C4-2B (cell line): Measurements from ENCODE around the gene TSSK2.

ENCODE experiments used
- H3K27ac ChIP-seq: fragments of 450-650 bp; 2 replicates; pipeline ENCODE4 v1.5.1; 2017
- CTCF ChIP-seq: fragments of 450-650 bp; conservative IDR thresholded peaks from 2 replicates; pipeline ENCODE4 v1.5.1; 2017; ENCODE audit warnings: mild to moderate bottlenecking
- ZFX ChIP-seq: fragments of 450-650 bp; IDR thresholded peaks from 2 replicates; pipeline ENCODE4 v1.6.1; 2017

Gene TSSK2

GRCh38 chr22:19169002-19169946, 38.2 kb downstream of the TSSK2 start:
- H3K27ac ChIP-seq: no peak overlapping the region
- no peak for TF ChIP-seq CTCF
- no peak for TF ChIP-seq ZFX

- TF ChIP-seq ZFX: no peak
These were observed 38.8 kb downstream of the TSSK2 start for GRCh38 chr22:19169947-19170318.

GRCh38 chr22:19172213-19173046, 41.3 kb downstream of the TSSK2 start:
- TF ChIP-seq CTCF: no peak
- no peak for TF ChIP-seq ZFX
- peak overlapping the region; percentile 98 for H3K27ac ChIP-seq

More at GRCh38 chr22:19169947-19170318, 38.8 kb downstream of the TSSK2 start:
- H3K27ac ChIP-seq: no peak overlapping the region

GRCh38 chr22:19173047-19174035, 42.2 kb downstream of the TSSK2 start:
- TF ChIP-seq CTCF (no peak), ZFX (no peak)
- H3K27ac ChIP-seq: peak overlapping the region; percentile 98; the same call in 1 of the 2 replicates

GRCh38 chr22:19174106-19175025, 43.3 kb downstream of the TSSK2 start:
- TF ChIP-seq CTCF (no peak), ZFX (no peak)
- 0 out of 2 replicates have a peak overlapping the region, but pooled peaks have one; percentile 1 for H3K27ac ChIP-seq

GRCh38 chr22:19175026-19175601, 44.0 kb downstream of the TSSK2 start:
- 0 out of 2 replicates have a peak overlapping the region, but pooled peaks have one; percentile 1 for H3K27ac ChIP-seq
- TF ChIP-seq CTCF (no peak), ZFX (no peak)
